Measurements from ENCODE around the gene PTPRF. TPM values are rescaled to one million over a fixed set of nuclear protein-coding genes. Genes with fewer than 3 reads are reported as not detected.

Gene PTPRF
- polyA plus RNA-seq, 3 donors, result not detected

- WGBS (ENCODE audit: insufficient coverage), result 100% methylated on average over 1 of the region's 3 CpGs
Observed at GRCh38 chr1:43621386-43621785, 90.7 kb downstream of the PTPRF start.

GRCh38 chr1:43621861-43622260, 91.2 kb downstream of the PTPRF start:
- peaks cover 0 to 5% (median 3%) of the 10 kb centered on the region in 3 donors for H3K27me3 Mint-ChIP-seq (ENCODE audit: low read depth in 3 of 3)
- TF ChIP-seq CTCF (IDR thresholded peaks at IDR 0.05), result no peak
- H3K27ac ChIP-seq (ENCODE audit: low read depth in 1 of 2, low read length in 2 of 2), result no peak overlapping the region
- 97% methylated on average over 14 of the region's 18 CpGs for WGBS (ENCODE audit: insufficient coverage)
- H3K9me3 Mint-ChIP-seq, result no peaks in the 10 kb centered on the region
- H3K4me2 ChIP-seq (replicated peaks; ENCODE audit: extremely low read depth, low read length, poor library complexity, severe bottlenecking), result no peak overlapping the region
- H3K36me3 Mint-ChIP-seq, result no peaks in the 10 kb centered on the region
- no peaks in the 10 kb centered on the region for H4K20me1 ChIP-seq (ENCODE audit: insufficient read depth, low read length)
- H3K4me3 Mint-ChIP-seq, result no peak overlapping the region
- no peaks in the 10 kb centered on the region for H3K36me3 ChIP-seq (replicated peaks in 1 of 2; ENCODE audit: control insufficient read depth in 1 of 2, insufficient read depth in 2 of 2, low read length in 2 of 2)
- H3K27me3 ChIP-seq (ENCODE audit: control insufficient read depth in 2 of 2, insufficient read depth in 2 of 2, low read length in 2 of 2), result no peaks in the 10 kb centered on the region
- H3K4me3 ChIP-seq (replicated peaks in 1 of 3; ENCODE audit: low read depth in 2 of 3, low read length in 3 of 3), result no peak overlapping the region
- no peaks in the 10 kb centered on the region for H3K79me2 ChIP-seq (ENCODE audit: insufficient read depth, low read length)
- H3K4me1 ChIP-seq (ENCODE audit: control insufficient read depth in 1 of 2, insufficient read depth in 2 of 2, low read length in 2 of 2), result no peaks in the 10 kb centered on the region
- H3K27ac Mint-ChIP-seq, result no peak overlapping the region
- no peaks in the 10 kb centered on the region for H3K9me3 ChIP-seq (replicated peaks in 1 of 2; ENCODE audit: control insufficient read depth in 1 of 2, insufficient read depth in 1 of 2, low read length in 2 of 2)
- no peak overlapping the region for H2AFZ ChIP-seq (ENCODE audit: insufficient read depth, low read depth, low read length, poor library complexity, severe bottlenecking)
- intact Hi-C loops (cut with micrococcal nuclease), result no loop called here
- H3K4me1 Mint-ChIP-seq, result no peaks in the 10 kb centered on the region
- no peak overlapping the region for H3K9ac ChIP-seq (ENCODE audit: insufficient read depth, low read length, poor library complexity, severe bottlenecking)
- no peak for DNase-seq

More at GRCh38 chr1:43621386-43621785, 90.7 kb downstream of the PTPRF start:
- DNase-seq, result no peak
- Histone ChIP-seq H3K4me3 (replicated peaks in 1 of 3; ENCODE audit: low read depth in 2 of 3, low read length in 3 of 3) (no peak overlapping the region), H3K36me3 (replicated peaks in 1 of 2; ENCODE audit: control insufficient read depth in 1 of 2, insufficient read depth in 2 of 2, low read length in 2 of 2) (no peaks in the 10 kb centered on the region), H3K9me3 (replicated peaks in 1 of 2; ENCODE audit: control insufficient read depth in 1 of 2, insufficient read depth in 1 of 2, low read length in 2 of 2) (no peaks in the 10 kb centered on the region), H3K27me3 (ENCODE audit: control insufficient read depth in 2 of 2, insufficient read depth in 2 of 2, low read length in 2 of 2) (no peaks in the 10 kb centered on the region), H3K9ac (ENCODE audit: insufficient read depth, low read length, poor library complexity, severe bottlenecking) (no peak overlapping the region), H3K27ac (ENCODE audit: low read depth in 1 of 2, low read length in 2 of 2) (no peak overlapping the region), H2AFZ (ENCODE audit: insufficient read depth, low read depth, low read length, poor library complexity, severe bottlenecking) (no peak overlapping the region), H3K79me2 (ENCODE audit: insufficient read depth, low read length) (no peaks in the 10 kb centered on the region), H4K20me1 (ENCODE audit: insufficient read depth, low read length) (no peaks in the 10 kb centered on the region), H3K4me2 (replicated peaks; ENCODE audit: extremely low read depth, low read length, poor library complexity, severe bottlenecking) (no peak overlapping the region), H3K4me1 (ENCODE audit: control insufficient read depth in 1 of 2, insufficient read depth in 2 of 2, low read length in 2 of 2) (no peaks in the 10 kb centered on the region)
- H3K36me3 Mint-ChIP-seq, result no peaks in the 10 kb centered on the region
- no peak overlapping the region for H3K4me3 Mint-ChIP-seq
- no peaks in the 10 kb centered on the region for H3K4me1 Mint-ChIP-seq
- H3K9me3 Mint-ChIP-seq, result no peaks in the 10 kb centered on the region
- H3K27ac Mint-ChIP-seq, result no peak overlapping the region
- H3K27me3 Mint-ChIP-seq (ENCODE audit: low read depth in 3 of 3), result peaks cover 0 to 5% (median 3%) of the 10 kb centered on the region in 3 donors
- TF ChIP-seq CTCF (IDR thresholded peaks at IDR 0.05), result no peak
- intact Hi-C loops (cut with micrococcal nuclease), result no loop called here
